ENCODE data around the gene CLEC7A. TPM values are rescaled to one million over a fixed set of nuclear protein-coding genes. Genes with fewer than 3 reads are reported as not detected.

Gene CLEC7A
- total RNA-seq: not detected

DNA sequence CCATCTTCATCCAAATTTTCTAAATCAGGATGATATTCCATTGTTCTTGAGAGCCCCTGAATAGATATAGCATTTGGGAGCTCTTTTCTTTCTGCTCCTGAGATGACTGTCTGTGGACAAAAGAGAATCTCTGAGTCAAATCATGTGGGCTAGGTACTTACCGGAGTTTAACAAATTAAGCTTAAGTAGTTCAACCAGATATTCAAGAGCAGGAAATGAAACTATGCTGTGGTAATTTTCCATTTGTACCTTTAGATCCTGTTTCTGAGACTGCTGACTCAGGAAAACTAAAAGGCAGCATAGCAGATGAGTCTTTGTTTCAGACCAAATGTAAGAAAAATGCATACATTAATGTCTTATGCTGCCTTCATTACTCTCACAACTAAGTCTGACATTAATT lies at the start of gene CLEC7A:
CLEC7A (minus strand) TSS at position 158 of the 400 bp plus-strand sequence; CDS start at position 41, 117 bp downstream.
- no peaks in the 10 kb centered on the region for H3K9me3 Mint-ChIP-seq
- no peak within 1 kb of the TSS for H3K4me3 Mint-ChIP-seq
- ATAC-seq (no peak), DNase-seq (ENCODE audit: low spot score) (no peak)
- no peaks in the 10 kb centered on the region for H3K36me3 Mint-ChIP-seq
- H3K4me1 Mint-ChIP-seq (ENCODE audit: low read depth in 2 of 2): peaks cover 0 to 7% of the 10 kb centered on the region in 2 donors
- peaks cover 8 to 11% of the 10 kb centered on the region in 2 donors for H3K27me3 Mint-ChIP-seq
- H3K27ac Mint-ChIP-seq: no peak within 1 kb of the TSS

GRCh38 chr12:10179776-10180181 lies 49.8 kb upstream of the CLEC7A start:
- Mint-ChIP-seq H3K27ac (no peak overlapping the region), H3K9me3 (no peaks in the 10 kb centered on the region), H3K36me3 (no peaks in the 10 kb centered on the region), H3K4me1 (ENCODE audit: low read depth in 2 of 2) (peaks cover 16 to 19% of the 10 kb centered on the region in 2 donors), H3K27me3 (peaks cover 8 to 35% of the 10 kb centered on the region in 2 donors), H3K4me3 (no peak overlapping the region)
- DNase-seq (ENCODE audit: low spot score) (no peak), ATAC-seq (no peak)

DNA sequence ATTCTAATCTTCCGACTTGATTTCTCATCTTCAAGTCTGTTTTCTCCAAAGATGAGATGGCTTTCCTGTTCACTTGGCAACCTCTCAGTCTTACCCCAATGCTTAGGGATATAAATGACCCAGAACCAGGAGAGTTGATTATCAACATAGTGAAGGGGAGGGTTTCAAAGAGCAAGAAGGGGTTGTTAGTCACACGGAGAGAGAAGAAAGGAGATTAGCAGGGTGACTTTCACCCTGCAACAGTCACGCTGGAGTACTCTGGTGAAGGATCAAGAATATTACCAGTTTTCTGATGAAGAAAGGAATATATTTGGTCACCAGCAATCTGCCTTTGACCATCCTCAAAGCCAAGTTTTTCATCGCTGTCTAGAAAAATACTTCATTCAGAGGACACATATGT lies 48.8 kb upstream of the CLEC7A start, which contains the start of gene TMEM52B:
TMEM52B (plus strand) TSS at position 212 of the 400 bp plus-strand sequence. CDS start 543 bp downstream, outside the sequence.
- H3K27ac Mint-ChIP-seq: no peak within 1 kb of the TSS
- DNase-seq (ENCODE audit: low spot score): no peak
- peaks cover 8 to 36% of the 10 kb centered on the region in 2 donors for H3K27me3 Mint-ChIP-seq
- H3K36me3 Mint-ChIP-seq: no peaks in the 10 kb centered on the region
- H3K4me3 Mint-ChIP-seq: no peak within 1 kb of the TSS
- H3K4me1 Mint-ChIP-seq (ENCODE audit: low read depth in 2 of 2): peaks cover 16 to 18% of the 10 kb centered on the region in 2 donors
- no peaks in the 10 kb centered on the region for H3K9me3 Mint-ChIP-seq
- no peak for ATAC-seq

DNA sequence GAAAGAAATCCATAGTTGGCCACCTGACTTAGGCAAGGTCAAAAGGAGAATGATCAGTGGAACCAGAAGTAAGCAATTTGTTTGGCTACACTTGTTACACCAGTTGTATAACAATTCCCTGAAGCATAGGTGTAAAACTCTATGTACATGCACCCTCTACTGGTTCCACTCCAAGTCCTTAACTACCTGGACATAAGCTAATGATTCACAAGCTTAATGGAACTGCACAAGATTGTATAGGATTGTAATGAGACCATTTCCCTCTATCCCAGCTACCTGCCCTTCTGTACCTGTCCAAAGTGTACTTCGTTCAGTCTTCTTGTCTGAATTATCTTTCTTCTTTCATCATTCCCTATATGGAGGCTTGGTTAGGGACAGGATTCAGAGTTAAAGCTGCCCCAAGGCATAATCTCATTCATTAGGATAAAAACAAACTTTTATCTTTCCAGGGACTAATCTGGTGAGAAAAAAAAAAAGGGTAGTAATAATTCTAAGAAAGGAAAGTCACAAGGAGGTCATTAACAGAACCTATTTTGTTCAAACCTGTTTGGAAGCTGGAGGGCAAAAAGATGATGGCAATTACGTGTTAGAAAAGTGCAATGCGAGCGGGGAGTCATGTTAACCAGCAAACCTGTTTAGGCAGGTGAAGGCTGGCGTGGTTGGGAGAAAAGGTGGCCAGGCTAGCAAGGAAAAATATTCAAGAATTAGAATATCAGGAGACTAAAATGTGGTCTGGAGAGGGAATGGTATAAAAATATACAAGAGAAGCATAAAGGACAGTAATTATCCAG lies 46.0 kb upstream of the CLEC7A start:
- DNase-seq (ENCODE audit: low spot score): no peak
- ATAC-seq: no peak
- no peaks in the 10 kb centered on the region for H3K4me1 Mint-ChIP-seq (ENCODE audit: low read depth in 2 of 2)
- no peaks in the 10 kb centered on the region for H3K9me3 Mint-ChIP-seq
- H3K27me3 Mint-ChIP-seq: peaks cover 15 to 45% of the 10 kb centered on the region in 2 donors
- no peak overlapping the region for H3K27ac Mint-ChIP-seq
- H3K4me3 Mint-ChIP-seq: no peak overlapping the region
- no peaks in the 10 kb centered on the region for H3K36me3 Mint-ChIP-seq

DNA sequence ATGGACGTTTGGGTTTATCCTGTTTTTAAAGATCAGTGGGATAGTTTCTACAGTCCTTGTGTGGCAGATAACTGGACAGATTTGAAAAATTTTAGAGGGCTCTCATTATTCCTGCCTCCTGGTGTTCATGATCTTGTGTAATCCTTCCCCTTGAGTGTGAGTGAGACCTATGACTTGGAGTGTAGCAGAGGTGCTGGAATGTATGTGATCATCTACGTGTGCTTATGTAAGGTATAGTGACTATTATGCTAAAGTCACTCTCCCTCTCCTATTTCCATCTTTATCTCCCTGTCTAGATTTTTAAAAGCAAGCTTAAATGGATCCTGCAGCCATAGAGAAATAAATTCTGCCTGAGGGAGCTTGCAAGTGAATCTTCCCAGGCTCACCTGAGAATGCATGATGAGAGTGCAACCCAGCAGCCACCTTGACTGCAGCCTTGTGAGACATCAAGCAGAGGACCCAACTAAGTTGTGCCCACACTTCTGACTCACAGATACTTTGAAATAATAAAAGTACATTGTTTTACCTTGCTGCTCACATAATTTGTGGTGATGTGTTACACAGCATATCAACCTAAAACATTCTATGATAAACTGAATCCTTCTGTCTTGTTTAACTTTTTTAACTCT lies 45.1 kb upstream of the CLEC7A start:
- Mint-ChIP-seq H3K4me3 (no peak overlapping the region), H3K4me1 (ENCODE audit: low read depth in 2 of 2) (no peaks in the 10 kb centered on the region), H3K36me3 (no peaks in the 10 kb centered on the region), H3K27ac (no peak overlapping the region), H3K9me3 (no peaks in the 10 kb centered on the region), H3K27me3 (peaks cover 19 to 51% of the 10 kb centered on the region in 2 donors)
- DNase-seq (ENCODE audit: low spot score): no peak
- ATAC-seq: no peak

DNA sequence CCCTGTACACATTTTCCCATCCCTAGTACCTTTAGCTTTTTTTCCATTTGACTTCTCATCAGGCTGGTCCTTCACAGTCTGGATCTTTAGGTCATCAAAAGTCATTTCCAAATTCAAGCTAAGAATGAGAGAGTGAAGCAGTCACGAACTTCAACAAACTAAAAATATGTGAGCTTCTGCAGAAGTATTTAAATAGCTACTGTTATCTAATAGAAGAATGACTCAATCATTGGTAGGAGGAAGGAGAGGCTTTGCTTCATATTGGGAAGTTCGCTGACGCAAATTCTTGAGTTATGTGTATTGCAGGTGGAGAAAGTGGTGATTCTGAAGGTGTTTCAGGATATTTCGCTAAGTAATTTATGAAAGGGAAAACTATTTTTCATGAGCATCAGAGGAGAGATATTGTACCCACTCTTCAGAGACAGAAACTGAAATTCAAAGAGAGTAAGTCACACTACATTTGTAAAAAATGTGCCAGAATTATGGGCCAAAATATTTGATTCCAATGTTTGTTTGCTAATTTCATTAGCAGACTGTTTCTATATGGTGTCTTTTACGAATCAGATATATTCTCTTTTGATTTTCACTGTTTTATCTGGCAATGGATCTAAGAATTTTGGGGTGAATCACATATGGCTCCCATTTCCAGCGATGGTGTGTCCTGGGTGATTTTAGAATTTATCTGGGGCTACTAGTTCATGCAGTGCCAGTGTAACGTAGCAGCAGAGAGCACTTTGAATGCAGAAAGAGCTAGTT lies 42.2 kb upstream of the CLEC7A start, which contains the start of gene OLR1:
OLR1 (minus strand) TSS at position 160 of the 756 bp plus-strand sequence; CDS start at position 105, 55 bp downstream.
- DNase-seq (ENCODE audit: low spot score): no peak
- Mint-ChIP-seq H3K4me1 (ENCODE audit: low read depth in 2 of 2) (no peaks in the 10 kb centered on the region), H3K4me3 (no peak within 1 kb of the TSS), H3K36me3 (no peaks in the 10 kb centered on the region), H3K9me3 (no peaks in the 10 kb centered on the region), H3K27me3 (peaks cover 18 to 42% of the 10 kb centered on the region in 2 donors), H3K27ac (no peak within 1 kb of the TSS)
- ATAC-seq: no peak

- H3K4me1 Mint-ChIP-seq (ENCODE audit: low read depth in 2 of 2): no peaks in the 10 kb centered on the region
- no peak for ATAC-seq
- H3K4me3 Mint-ChIP-seq: no peak overlapping the region
- no peaks in the 10 kb centered on the region for H3K9me3 Mint-ChIP-seq
- H3K27ac Mint-ChIP-seq: no peak overlapping the region
- no peak for DNase-seq (ENCODE audit: low spot score)
- H3K27me3 Mint-ChIP-seq: peaks cover 14 to 34% of the 10 kb centered on the region in 2 donors
- H3K36me3 Mint-ChIP-seq: no peaks in the 10 kb centered on the region
These were observed 40.2 kb upstream of the CLEC7A start for GRCh38 chr12:10170216-10170615.

DNA sequence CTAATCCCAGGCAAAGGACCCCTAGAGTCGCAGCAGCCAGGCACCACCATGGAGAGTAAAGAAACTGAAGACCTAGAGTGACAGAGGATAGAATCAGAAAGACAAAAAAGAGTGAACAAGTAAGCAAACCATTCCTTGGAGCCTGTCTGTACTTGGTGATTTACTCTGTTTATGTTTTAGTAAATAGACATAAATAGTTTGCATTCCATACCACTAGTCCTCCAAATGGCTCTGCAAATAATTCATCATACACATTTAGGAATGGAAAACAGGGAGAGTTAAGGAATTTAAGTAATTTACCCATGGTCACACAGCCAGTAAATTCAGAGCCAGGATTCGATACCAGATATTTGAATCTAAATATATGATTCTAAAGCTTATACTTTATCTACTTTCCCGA lies 39.1 kb upstream of the CLEC7A start:
- H3K4me3 Mint-ChIP-seq: no peak overlapping the region
- ATAC-seq (no peak), DNase-seq (ENCODE audit: low spot score) (no peak)
- no peak overlapping the region for H3K27ac Mint-ChIP-seq
- H3K9me3 Mint-ChIP-seq: no peaks in the 10 kb centered on the region
- H3K36me3 Mint-ChIP-seq: no peaks in the 10 kb centered on the region
- H3K27me3 Mint-ChIP-seq: peaks cover 14 to 23% of the 10 kb centered on the region in 2 donors
- no peaks in the 10 kb centered on the region for H3K4me1 Mint-ChIP-seq (ENCODE audit: low read depth in 2 of 2)

DNA sequence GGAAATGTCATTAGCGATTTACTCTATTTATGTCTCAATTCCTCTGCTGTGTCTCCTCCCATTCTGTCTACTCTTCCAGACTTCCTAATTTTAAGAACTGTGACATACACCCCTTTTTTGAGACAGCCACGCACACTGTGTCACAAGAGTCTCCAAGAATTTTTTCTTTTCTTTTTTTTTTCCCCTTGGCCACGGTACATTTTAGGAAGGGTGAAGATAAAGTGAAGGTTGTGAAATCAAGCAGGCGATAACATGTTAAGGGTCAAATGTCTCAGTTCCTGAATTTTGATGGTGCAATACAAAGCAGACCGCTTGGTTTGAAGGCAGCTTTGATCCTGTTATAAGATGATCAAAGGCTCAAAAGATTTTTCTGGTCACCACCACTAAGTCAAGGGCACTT lies 37.6 kb upstream of the CLEC7A start:
- no peak overlapping the region for H3K4me3 Mint-ChIP-seq
- H3K36me3 Mint-ChIP-seq: no peaks in the 10 kb centered on the region
- no peak overlapping the region for H3K27ac Mint-ChIP-seq
- DNase-seq (ENCODE audit: low spot score) (no peak), ATAC-seq (no peak)
- H3K9me3 Mint-ChIP-seq: no peaks in the 10 kb centered on the region
- H3K27me3 Mint-ChIP-seq: peaks cover 13 to 23% of the 10 kb centered on the region in 2 donors
- H3K4me1 Mint-ChIP-seq (ENCODE audit: low read depth in 2 of 2): no peaks in the 10 kb centered on the region

- Mint-ChIP-seq H3K9me3 (no peaks in the 10 kb centered on the region), H3K27me3 (peaks cover 3 to 7% of the 10 kb centered on the region in 2 donors), H3K4me1 (ENCODE audit: low read depth in 2 of 2) (no peaks in the 10 kb centered on the region), H3K27ac (no peak overlapping the region), H3K4me3 (no peak overlapping the region), H3K36me3 (no peaks in the 10 kb centered on the region)
- ATAC-seq (no peak), DNase-seq (ENCODE audit: low spot score) (no peak)
These were observed 35.4 kb upstream of the CLEC7A start for GRCh38 chr12:10165421-10165820.

GRCh38 chr12:10163084-10163483 lies 33.1 kb upstream of the CLEC7A start:
- no peaks in the 10 kb centered on the region for H3K36me3 Mint-ChIP-seq
- no peak overlapping the region for H3K27ac Mint-ChIP-seq
- no peaks in the 10 kb centered on the region for H3K9me3 Mint-ChIP-seq
- H3K27me3 Mint-ChIP-seq: no peaks in the 10 kb centered on the region
- no peaks in the 10 kb centered on the region for H3K4me1 Mint-ChIP-seq (ENCODE audit: low read depth in 2 of 2)
- no peak overlapping the region for H3K4me3 Mint-ChIP-seq
- DNase-seq (ENCODE audit: low spot score) (no peak), ATAC-seq (no peak)

GRCh38 chr12:10160617-10161385 lies 30.8 kb upstream of the CLEC7A start:
- no peak overlapping the region for H3K4me3 Mint-ChIP-seq
- H3K9me3 Mint-ChIP-seq: no peaks in the 10 kb centered on the region
- no peaks in the 10 kb centered on the region for H3K36me3 Mint-ChIP-seq
- H3K27me3 Mint-ChIP-seq: no peaks in the 10 kb centered on the region
- ATAC-seq (no peak), DNase-seq (ENCODE audit: low spot score) (no peak)
- no peak overlapping the region for H3K27ac Mint-ChIP-seq
- H3K4me1 Mint-ChIP-seq (ENCODE audit: low read depth in 2 of 2): no peaks in the 10 kb centered on the region

DNA sequence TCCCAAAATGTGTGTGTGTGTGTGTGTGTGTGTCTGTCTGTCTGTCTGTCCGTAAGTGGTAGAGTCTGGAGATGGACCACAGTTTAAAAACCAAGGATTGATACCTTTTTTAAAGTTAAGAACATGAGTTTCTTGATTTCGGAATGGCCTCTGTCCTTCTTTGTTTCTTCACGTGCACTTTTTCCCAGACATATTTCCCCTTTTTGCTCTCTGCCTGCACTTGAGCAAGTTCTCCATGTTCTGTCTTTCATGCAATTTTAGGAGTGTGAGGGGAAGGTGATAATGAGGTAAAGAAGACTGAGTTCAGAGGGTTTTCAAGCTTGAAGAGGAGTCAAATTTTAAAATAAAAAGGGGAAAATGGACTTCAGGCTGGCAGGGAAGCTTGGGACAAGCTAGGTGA lies 29.3 kb upstream of the CLEC7A start:
- H3K9me3 Mint-ChIP-seq: no peaks in the 10 kb centered on the region
- peaks cover 0 to under 1% of the 10 kb centered on the region in 2 donors for H3K4me1 Mint-ChIP-seq (ENCODE audit: low read depth in 2 of 2)
- H3K27me3 Mint-ChIP-seq: no peaks in the 10 kb centered on the region
- no peak overlapping the region for H3K4me3 Mint-ChIP-seq
- H3K36me3 Mint-ChIP-seq: no peaks in the 10 kb centered on the region
- no peak overlapping the region for H3K27ac Mint-ChIP-seq
- no peak for DNase-seq (ENCODE audit: low spot score)
- ATAC-seq: no peak
